LNCaP clone FGC (cell line): ENCODE data around the gene KCNT2.

Experiments used
- DNase-seq: peaks from one replicate; pipeline ENCODE4 v3.0.0-alpha.2; 2011; ENCODE audit warnings: low read depth
- H3K4me3 ChIP-seq: 2 replicates; pipeline ENCODE4 v1.5.1; 2011; ENCODE audit warnings: mild to moderate bottlenecking, low read depth, low read length, control low read depth
- TF ChIP-seq, protein P1 (sequence below): IDR thresholded peaks from 2 replicates; pipeline ENCODE4 v1.5.1; 2012; ENCODE audit warnings: mild to moderate bottlenecking; ENCODE audit not compliant: control insufficient read depth, insufficient read depth; ENCODE audit errors: extremely low read depth

Gene KCNT2

GRCh38 chr1:196497817-196498216 lies 110.4 kb downstream of the KCNT2 start:
- DNase-seq: no peak
- TF ChIP-seq, protein P1, sequence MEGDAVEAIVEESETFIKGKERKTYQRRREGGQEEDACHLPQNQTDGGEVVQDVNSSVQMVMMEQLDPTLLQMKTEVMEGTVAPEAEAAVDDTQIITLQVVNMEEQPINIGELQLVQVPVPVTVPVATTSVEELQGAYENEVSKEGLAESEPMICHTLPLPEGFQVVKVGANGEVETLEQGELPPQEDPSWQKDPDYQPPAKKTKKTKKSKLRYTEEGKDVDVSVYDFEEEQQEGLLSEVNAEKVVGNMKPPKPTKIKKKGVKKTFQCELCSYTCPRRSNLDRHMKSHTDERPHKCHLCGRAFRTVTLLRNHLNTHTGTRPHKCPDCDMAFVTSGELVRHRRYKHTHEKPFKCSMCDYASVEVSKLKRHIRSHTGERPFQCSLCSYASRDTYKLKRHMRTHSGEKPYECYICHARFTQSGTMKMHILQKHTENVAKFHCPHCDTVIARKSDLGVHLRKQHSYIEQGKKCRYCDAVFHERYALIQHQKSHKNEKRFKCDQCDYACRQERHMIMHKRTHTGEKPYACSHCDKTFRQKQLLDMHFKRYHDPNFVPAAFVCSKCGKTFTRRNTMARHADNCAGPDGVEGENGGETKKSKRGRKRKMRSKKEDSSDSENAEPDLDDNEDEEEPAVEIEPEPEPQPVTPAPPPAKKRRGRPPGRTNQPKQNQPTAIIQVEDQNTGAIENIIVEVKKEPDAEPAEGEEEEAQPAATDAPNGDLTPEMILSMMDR: no peak
- no peak overlapping the region for H3K4me3 ChIP-seq

GRCh38 chr1:196494766-196495165 lies 113.5 kb downstream of the KCNT2 start:
- no peak for DNase-seq
- no peak overlapping the region for H3K4me3 ChIP-seq
- TF ChIP-seq, protein P1: no peak

DNA sequence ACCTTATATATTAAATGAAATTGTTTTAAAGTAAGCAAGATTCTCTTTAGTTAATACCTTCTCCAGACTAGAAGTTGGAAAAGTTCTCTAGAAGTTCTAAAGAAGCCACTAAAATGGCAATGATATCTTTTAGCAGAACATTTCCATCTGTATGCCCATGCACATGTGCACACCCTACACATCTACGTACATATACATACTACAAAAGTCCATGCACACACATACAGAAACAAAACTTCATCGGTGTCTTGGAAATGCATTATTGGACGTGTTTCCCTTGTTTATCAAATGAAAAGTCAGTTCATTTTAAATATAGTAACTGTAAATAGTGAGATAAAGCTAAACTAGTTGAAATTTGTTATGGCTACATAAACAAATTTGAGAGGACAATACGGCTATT lies 114.4 kb downstream of the KCNT2 start:
- no peak for DNase-seq
- no peak overlapping the region for H3K4me3 ChIP-seq
- TF ChIP-seq, protein P1: no peak

DNA sequence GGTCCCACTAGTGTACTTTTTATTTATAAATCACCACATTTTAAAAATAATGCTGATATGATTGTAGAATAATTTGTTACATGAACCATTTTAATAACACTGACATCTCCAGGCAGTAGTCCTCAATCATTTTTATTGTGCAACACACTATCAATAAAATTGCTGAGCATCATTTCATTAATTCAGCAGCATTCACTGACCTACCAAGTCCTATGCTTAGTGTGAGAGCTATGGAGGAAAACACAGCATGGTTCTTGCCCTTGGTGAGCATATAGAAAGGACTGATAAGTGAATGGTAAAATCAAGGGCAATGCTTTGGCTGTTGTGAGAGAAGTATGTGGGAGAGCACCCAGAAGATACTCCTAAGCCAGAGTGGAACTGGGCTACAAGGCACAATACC lies 119.7 kb downstream of the KCNT2 start:
- TF ChIP-seq, protein P1: no peak
- no peak overlapping the region for H3K4me3 ChIP-seq
- DNase-seq: no peak

DNA sequence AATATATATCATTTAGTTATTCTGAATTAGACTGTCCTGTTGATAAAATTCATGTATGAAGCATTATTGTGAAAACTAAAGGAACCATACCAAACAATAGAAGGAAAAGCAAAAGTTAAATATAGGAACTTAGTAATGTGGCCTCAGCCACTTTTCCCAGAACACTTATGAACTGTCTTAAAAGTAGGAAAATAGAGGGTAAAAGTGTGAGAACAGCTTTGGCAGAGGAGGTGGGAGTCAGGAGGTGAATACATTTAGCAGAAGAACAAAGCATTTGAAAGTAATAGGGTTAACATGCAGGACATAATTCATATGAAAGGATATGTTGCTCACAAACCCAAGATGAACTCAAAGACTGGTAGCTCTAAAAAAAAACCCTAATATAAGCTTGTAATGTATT lies 121.9 kb downstream of the KCNT2 start:
- no peak overlapping the region for H3K4me3 ChIP-seq
- TF ChIP-seq, protein P1: no peak
- DNase-seq: no peak

DNA sequence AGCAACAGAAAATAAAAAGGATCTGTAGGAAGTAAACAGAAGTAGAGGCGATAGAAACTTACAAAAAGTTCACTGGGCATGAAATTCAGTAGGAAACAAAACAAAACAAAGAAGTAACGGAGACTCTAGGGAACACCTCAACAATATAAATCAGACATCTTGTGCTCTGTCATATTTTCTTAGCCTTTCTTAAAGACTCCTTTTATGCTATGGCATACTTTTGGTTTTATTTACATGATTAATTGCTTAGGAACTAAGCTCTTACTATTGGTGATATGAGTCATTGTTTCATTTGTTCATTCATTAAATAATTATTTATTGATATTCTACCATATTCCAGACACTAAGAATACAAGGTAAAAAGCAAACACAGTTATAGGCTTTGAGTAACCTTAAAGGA lies 126.6 kb downstream of the KCNT2 start:
- H3K4me3 ChIP-seq: no peak overlapping the region
- TF ChIP-seq, protein P1: no peak
- DNase-seq: no peak

- no peak overlapping the region for H3K4me3 ChIP-seq
- TF ChIP-seq, protein P1: no peak
- DNase-seq: no peak
These were observed 131.0 kb downstream of the KCNT2 start for GRCh38 chr1:196477262-196477661.
